MCF 10A (cell line): ENCODE data around the gene GABRA5. TPM values are rescaled to one million over a fixed set of nuclear protein-coding genes. Genes with fewer than 3 reads are reported as not detected.

Experiments used
- BruUV-seq: library from RNA; stranded (reverse); fragments of 400-500 nt; replicated peaks from 2 replicates; lab custom pipeline; 2021; lab: Mats Ljungman, UMichigan
- CTCF ChIA-PET: fragments of 300-600 bp; sonication (Branson Sonifier 250); formaldehyde crosslinking; extraction: SDS; loops from one replicate; lab custom pipeline; 2021; ENCODE audit warnings: antibody characterized with exemption, inconsistent platforms; lab: Yijun Ruan, JAX
- POLR2A ChIA-PET: fragments of 300-600, 350-650 bp; sonication (Branson Sonifier 250); formaldehyde crosslinking; extraction: SDS; loops from one replicate; lab custom pipeline; 2020; ENCODE audit warnings: antibody characterized with exemption, inconsistent platforms; lab: Yijun Ruan, JAX
- DNase-seq: peaks from one replicate; pipeline ENCODE4 v3.0.0-alpha.2; 2018; ENCODE audit not compliant: unreplicated experiment
- H3K27ac Mint-ChIP-seq: one replicate; pipeline ENCODE4 v1.8.0; 2022; ENCODE audit warnings: mild to moderate bottlenecking, low read depth, mixed read lengths; ENCODE audit not compliant: unreplicated experiment
- H3K27me3 Mint-ChIP-seq: one replicate; pipeline ENCODE4 v1.8.0; 2022; ENCODE audit warnings: mixed read lengths; ENCODE audit not compliant: insufficient read depth, unreplicated experiment
- H3K36me3 Mint-ChIP-seq: one replicate; pipeline ENCODE4 v1.8.0; 2022; ENCODE audit warnings: mild to moderate bottlenecking, moderate library complexity, mixed read lengths; ENCODE audit not compliant: insufficient read depth, unreplicated experiment
- H3K4me1 Mint-ChIP-seq: one replicate; pipeline ENCODE4 v1.8.0; 2022; ENCODE audit warnings: mixed read lengths; ENCODE audit not compliant: insufficient read depth, unreplicated experiment
- H3K4me3 Mint-ChIP-seq: one replicate; pipeline ENCODE4 v1.8.0; 2022; ENCODE audit warnings: mild to moderate bottlenecking, moderate library complexity, mixed read lengths; ENCODE audit not compliant: unreplicated experiment
- H3K9me3 Mint-ChIP-seq: one replicate; pipeline ENCODE4 v1.8.0; 2022; ENCODE audit warnings: mixed read lengths; ENCODE audit not compliant: unreplicated experiment
- intact Hi-C: fragments of 100-400 bp; cut with micrococcal nuclease; formaldehyde crosslinking; loops from 2 replicates; pipeline ENCODE4 v1.14.1; 2022
- total RNA-seq: library from RNA; stranded (reverse); gene quantifications from 2 replicates; pipeline ENCODE4 v1.2.3, GENCODE V29; 2022
- TF ChIP-seq, protein P1 (sequence below): fragments of 200-600 bp; IDR thresholded peaks from one replicate; pipeline ENCODE4 v1.8.0; 2022; ENCODE audit warnings: antibody characterized with exemption, mild to moderate bottlenecking; ENCODE audit not compliant: unreplicated experiment

Gene GABRA5
- total RNA-seq, 1 experiment from 2014 or later: not detected

DNA sequence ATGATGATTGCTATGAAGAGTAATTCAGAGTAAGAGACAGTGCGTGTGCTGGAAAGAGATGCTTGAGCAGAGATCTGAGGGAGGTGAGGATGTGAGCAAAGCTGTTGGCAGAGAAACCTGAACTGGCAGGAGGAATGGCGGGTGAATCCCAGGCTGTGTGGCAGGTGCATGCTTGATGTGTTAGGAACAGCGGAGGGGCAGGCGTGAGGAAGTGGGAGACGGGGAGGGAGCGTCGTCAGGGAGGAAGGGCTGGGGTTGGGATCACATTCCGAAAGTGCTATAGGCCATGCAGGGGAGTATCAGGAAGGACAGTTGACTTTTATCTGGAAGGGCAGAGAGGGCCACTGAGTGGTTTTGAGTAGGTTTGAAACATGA, 8.6 kb downstream of the GABRA5 start:
- POLR2A ChIA-PET: no interaction called here
- Mint-ChIP-seq H3K27me3 (no peaks in the 10 kb centered on the region), H3K4me1 (no peaks in the 10 kb centered on the region), H3K4me3 (no peak overlapping the region), H3K36me3 (no peaks in the 10 kb centered on the region), H3K27ac (no peak overlapping the region), H3K9me3 (peaks cover 11% of the 10 kb centered on the region)
- DNase-seq: no peak
- CTCF ChIA-PET: no interaction called here
- TF ChIP-seq, protein P1, sequence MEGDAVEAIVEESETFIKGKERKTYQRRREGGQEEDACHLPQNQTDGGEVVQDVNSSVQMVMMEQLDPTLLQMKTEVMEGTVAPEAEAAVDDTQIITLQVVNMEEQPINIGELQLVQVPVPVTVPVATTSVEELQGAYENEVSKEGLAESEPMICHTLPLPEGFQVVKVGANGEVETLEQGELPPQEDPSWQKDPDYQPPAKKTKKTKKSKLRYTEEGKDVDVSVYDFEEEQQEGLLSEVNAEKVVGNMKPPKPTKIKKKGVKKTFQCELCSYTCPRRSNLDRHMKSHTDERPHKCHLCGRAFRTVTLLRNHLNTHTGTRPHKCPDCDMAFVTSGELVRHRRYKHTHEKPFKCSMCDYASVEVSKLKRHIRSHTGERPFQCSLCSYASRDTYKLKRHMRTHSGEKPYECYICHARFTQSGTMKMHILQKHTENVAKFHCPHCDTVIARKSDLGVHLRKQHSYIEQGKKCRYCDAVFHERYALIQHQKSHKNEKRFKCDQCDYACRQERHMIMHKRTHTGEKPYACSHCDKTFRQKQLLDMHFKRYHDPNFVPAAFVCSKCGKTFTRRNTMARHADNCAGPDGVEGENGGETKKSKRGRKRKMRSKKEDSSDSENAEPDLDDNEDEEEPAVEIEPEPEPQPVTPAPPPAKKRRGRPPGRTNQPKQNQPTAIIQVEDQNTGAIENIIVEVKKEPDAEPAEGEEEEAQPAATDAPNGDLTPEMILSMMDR: no peak
- no TSS peak for BruUV-seq
- intact Hi-C loops: no loop called here

DNA sequence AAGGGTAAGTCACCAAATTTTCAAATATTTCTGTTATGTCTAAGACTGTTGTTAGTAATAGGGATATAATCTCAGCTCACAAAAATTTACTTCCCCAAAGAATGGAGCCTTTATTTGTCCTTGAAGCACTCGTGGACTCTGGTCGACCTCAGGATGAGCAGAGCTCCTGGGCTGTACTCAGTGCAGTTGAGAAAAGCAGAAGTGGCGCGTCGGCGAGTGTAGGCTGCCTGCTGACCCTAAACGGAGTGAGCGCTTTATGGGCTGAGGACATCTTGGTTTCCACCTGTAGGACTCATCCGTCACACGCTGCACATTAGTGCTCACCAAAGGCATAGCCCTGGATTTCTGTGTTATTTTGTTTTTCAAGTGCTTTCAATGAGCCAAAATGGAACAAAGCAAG, 11.0 kb downstream of the GABRA5 start:
- DNase-seq: no peak
- ChIA-PET CTCF (no interaction called here), POLR2A (no interaction called here)
- Mint-ChIP-seq H3K9me3 (peaks cover 8% of the 10 kb centered on the region), H3K27me3 (no peaks in the 10 kb centered on the region), H3K27ac (no peak overlapping the region), H3K4me1 (no peaks in the 10 kb centered on the region), H3K4me3 (no peak overlapping the region), H3K36me3 (no peaks in the 10 kb centered on the region)
- BruUV-seq: no TSS peak
- intact Hi-C loops: no loop called here
- TF ChIP-seq, protein P1: no peak

DNA sequence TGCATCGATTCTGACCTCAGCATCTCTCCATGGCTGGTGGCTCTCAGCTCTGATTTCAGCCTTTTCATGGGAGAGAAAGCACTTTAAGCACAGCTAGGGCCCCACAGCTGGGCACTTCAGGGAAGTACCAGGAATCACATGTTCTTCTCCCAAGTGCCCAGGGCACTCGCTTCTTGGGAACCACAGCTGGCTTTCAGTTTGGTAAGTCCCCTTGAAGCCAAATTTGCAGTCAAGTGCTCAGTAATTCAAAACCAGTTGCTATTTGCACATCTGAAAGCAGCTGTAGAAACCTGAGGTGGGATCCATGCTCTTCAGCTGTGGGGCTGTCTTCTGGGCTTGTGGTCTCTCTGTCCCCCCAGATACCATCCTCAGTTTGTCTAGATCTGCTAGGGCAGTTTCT, 12.8 kb downstream of the GABRA5 start:
- CTCF ChIA-PET: interaction anchor here (0.6 to 2.1 kb wide), 2 partner anchors 9 to 12 kb away, joined by 3 to 18 read pairs; no protein-coding TSS in a partner anchor
- no peaks in the 10 kb centered on the region for H3K36me3 Mint-ChIP-seq
- H3K9me3 Mint-ChIP-seq: peaks cover 7% of the 10 kb centered on the region
- intact Hi-C loops: no loop called here
- POLR2A ChIA-PET: interaction anchor here (0.6 kb wide), 1 partner anchor 103 kb away, joined by 3 read pairs; no protein-coding TSS in a partner anchor
- no peaks in the 10 kb centered on the region for H3K27me3 Mint-ChIP-seq
- TF ChIP-seq, protein P1: no peak
- DNase-seq: no peak
- no peak overlapping the region for H3K27ac Mint-ChIP-seq
- no peak overlapping the region for H3K4me3 Mint-ChIP-seq
- no TSS peak for BruUV-seq
- no peaks in the 10 kb centered on the region for H3K4me1 Mint-ChIP-seq

DNA sequence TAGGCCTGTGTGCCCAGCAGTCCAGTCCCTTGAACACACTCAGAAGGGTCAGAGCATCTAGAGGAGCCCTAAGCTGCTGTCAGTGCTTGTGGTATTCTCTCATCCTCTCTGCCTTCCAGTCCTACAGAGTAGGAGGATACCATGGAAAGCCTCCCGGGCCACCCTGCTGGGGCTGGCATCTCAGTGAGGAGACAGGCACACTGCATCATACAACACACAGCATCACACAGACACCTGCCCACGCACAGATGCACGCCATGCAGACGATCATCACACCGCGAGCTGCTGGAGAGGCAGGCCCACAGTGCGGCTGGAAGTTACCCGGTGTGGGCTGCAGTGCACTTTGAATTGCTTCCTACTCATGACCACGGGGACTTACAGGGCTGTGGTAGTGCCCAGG, 15.2 kb downstream of the GABRA5 start:
- H3K9me3 Mint-ChIP-seq: peaks cover 23% of the 10 kb centered on the region
- intact Hi-C loops: no loop called here
- no peak overlapping the region for H3K4me3 Mint-ChIP-seq
- TF ChIP-seq, protein P1: no peak
- no peaks in the 10 kb centered on the region for H3K36me3 Mint-ChIP-seq
- DNase-seq: no peak
- no peak overlapping the region for H3K27ac Mint-ChIP-seq
- ChIA-PET CTCF (interaction anchor here (0.9 kb wide), 1 partner anchor 9 kb away, joined by 3 read pairs; no protein-coding TSS in a partner anchor), POLR2A (no interaction called here)
- no peaks in the 10 kb centered on the region for H3K27me3 Mint-ChIP-seq
- BruUV-seq: no TSS peak
- no peaks in the 10 kb centered on the region for H3K4me1 Mint-ChIP-seq
